ENCODE results near the gene ETV3. TPM values are rescaled to one million over a fixed set of nuclear protein-coding genes. Genes with fewer than 3 reads are reported as not detected.

ETV3 gene
- total and polyA plus RNA-seq, 2 donors (not counting 1 experiment from before 2014, with no cell fraction given) = 9.9 to 11.4 TPM

DNA sequence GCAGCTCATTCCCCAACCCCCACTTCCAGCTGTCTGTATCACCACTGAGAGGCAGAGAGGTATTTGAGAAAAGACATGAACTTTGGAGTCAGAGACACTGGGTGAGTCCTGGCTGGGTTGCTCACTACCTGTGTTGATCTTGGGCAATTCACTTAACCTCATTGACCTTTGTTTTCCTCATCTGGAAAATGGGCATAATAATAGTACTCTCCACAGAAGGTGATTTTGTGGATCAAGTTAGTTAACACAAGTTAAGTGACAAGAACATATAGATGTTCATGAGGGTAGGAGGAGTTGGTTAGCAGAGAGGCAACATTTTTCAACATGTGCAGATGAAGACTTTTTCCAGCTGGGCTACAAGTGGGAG, 21.5 kb downstream of the ETV3 start:
- no peaks in the 10 kb centered on the region for H3K79me2 ChIP-seq (ENCODE audit: control insufficient read depth, insufficient read depth, low read length)

DNA sequence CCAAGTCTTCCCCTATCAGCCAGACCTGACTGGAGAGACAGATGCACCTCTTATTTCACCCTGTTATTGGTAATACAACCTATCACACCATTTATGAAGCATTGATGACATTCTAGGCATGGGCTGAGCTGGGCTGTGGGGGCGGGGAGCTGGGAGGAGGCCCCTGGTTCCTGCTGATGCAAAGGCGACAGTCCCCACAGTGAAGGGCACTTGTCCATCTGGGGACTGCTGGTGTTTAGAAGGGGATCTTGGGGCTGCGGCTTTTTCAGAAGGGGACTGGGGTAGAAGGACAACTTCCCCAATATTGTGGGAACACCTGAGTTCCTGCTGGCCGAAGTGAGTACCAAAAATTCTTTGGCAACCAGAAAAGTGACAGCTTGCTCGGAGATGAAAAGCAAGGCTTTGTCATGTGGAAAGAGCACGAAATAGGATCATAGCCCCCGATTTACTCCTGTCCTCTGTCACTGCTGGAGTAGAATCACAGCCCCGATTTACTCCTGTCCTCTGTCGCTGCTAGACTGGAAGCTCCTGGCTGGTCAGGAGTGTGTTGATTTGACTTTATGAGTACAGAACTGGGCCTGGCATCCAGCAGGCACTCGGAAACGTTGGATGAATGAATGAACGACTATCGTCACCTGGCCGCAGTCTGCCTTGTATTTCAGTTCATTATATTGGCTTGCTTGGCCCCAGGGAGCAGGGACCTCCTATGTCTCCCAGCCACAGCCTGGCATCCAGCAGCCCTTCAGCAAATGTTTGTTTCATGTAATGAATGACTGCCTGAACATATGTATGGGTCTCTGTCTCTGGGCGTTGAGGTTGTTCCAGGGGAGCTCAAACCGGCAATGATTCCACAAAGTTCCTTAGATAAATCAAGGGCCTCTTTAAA, 22.1 kb downstream of the ETV3 start:
- Histone ChIP-seq H3K4me2 (ENCODE audit: extremely low read depth, insufficient read depth, low read length) (no peak overlapping the region), H3K9ac (ENCODE audit: insufficient read depth, low read length) (no peak overlapping the region), H3K4me1 (ENCODE audit: control insufficient read depth, extremely low read depth, insufficient read depth, low read length) (no peaks in the 10 kb centered on the region), H3K36me3 (ENCODE audit: control insufficient read depth, insufficient read depth, low read length) (no peaks in the 10 kb centered on the region), H4K20me1 (ENCODE audit: control insufficient read depth, extremely low read depth, insufficient read depth, low read length) (no peaks in the 10 kb centered on the region), H3K27ac (ENCODE audit: insufficient read depth, low read length) (no peak overlapping the region), H3K4me3 (replicated peaks in 1 of 4; ENCODE audit: control extremely low read depth in 1 of 4, insufficient read depth in 1 of 4, low read depth in 3 of 4, low read length in 4 of 4) (no peak overlapping the region), H3K27me3 (ENCODE audit: control insufficient read depth, insufficient read depth, low read length) (peaks cover 27% of the 10 kb centered on the region), H2AFZ (ENCODE audit: low read length) (no peak overlapping the region), H3K9me3 (ENCODE audit: control insufficient read depth, insufficient read depth, low read depth, low read length) (no peaks in the 10 kb centered on the region), H3K79me2 (ENCODE audit: control insufficient read depth, insufficient read depth, low read length) (no peaks in the 10 kb centered on the region)
- DNase-seq (ENCODE audit: low read depth in 2 of 2) = no peak
- no peak for TF ChIP-seq EZH2 (IDR thresholded peaks at IDR 0.05; ENCODE audit: low read length, missing control alignments)
- TF ChIP-seq, protein P1, sequence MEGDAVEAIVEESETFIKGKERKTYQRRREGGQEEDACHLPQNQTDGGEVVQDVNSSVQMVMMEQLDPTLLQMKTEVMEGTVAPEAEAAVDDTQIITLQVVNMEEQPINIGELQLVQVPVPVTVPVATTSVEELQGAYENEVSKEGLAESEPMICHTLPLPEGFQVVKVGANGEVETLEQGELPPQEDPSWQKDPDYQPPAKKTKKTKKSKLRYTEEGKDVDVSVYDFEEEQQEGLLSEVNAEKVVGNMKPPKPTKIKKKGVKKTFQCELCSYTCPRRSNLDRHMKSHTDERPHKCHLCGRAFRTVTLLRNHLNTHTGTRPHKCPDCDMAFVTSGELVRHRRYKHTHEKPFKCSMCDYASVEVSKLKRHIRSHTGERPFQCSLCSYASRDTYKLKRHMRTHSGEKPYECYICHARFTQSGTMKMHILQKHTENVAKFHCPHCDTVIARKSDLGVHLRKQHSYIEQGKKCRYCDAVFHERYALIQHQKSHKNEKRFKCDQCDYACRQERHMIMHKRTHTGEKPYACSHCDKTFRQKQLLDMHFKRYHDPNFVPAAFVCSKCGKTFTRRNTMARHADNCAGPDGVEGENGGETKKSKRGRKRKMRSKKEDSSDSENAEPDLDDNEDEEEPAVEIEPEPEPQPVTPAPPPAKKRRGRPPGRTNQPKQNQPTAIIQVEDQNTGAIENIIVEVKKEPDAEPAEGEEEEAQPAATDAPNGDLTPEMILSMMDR (conservative IDR thresholded peaks at IDR 0.05 in 1 of 2, IDR thresholded peaks at IDR 0.05 in 1 of 2; ENCODE audit: low read depth in 1 of 2, low read length in 2 of 2) = no peak

More for the DNA sequence above, 21.5 kb downstream of the ETV3 start:
- H3K4me1 ChIP-seq (ENCODE audit: control insufficient read depth, extremely low read depth, insufficient read depth, low read length) = no peaks in the 10 kb centered on the region
- H4K20me1 ChIP-seq (ENCODE audit: control insufficient read depth, extremely low read depth, insufficient read depth, low read length) = no peaks in the 10 kb centered on the region
- TF ChIP-seq EZH2 (IDR thresholded peaks at IDR 0.05; ENCODE audit: low read length, missing control alignments) = no peak
- TF ChIP-seq, protein P1 (conservative IDR thresholded peaks at IDR 0.05 in 1 of 2, IDR thresholded peaks at IDR 0.05 in 1 of 2; ENCODE audit: low read depth in 1 of 2, low read length in 2 of 2) = no peak
- no peak overlapping the region for H2AFZ ChIP-seq (ENCODE audit: low read length)
- H3K36me3 ChIP-seq (ENCODE audit: control insufficient read depth, insufficient read depth, low read length) = no peaks in the 10 kb centered on the region
- H3K4me2 ChIP-seq (ENCODE audit: extremely low read depth, insufficient read depth, low read length) = no peak overlapping the region
- peaks cover 21% of the 10 kb centered on the region for H3K27me3 ChIP-seq (ENCODE audit: control insufficient read depth, insufficient read depth, low read length)
- H3K27ac ChIP-seq (ENCODE audit: insufficient read depth, low read length) = no peak overlapping the region
- H3K9me3 ChIP-seq (ENCODE audit: control insufficient read depth, insufficient read depth, low read depth, low read length) = no peaks in the 10 kb centered on the region
- no peak overlapping the region for H3K4me3 ChIP-seq (replicated peaks in 1 of 4; ENCODE audit: control extremely low read depth in 1 of 4, insufficient read depth in 1 of 4, low read depth in 3 of 4, low read length in 4 of 4)
- H3K9ac ChIP-seq (ENCODE audit: insufficient read depth, low read length) = no peak overlapping the region
- no peak for DNase-seq (ENCODE audit: low read depth in 2 of 2)

DNA sequence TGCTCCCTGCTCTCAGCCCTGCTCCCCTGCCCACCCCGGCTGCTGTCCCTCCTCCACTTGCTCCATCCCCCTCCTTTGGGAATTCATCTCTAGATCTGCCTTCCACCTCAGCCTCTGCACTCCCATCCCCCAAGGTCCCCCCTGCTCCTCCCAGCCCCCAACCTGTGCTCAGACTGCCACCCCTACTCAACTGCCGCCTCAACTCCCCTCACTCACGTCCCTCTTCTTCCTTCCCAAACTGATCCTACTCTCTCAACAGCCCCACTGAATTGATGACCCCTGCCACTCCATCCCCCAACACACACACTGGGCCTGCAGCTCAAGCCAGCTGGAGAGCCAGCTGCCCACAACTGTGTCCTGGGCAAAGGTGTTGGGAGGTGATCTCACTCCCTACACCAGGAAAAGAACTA, 22.8 kb downstream of the ETV3 start:
- no peaks in the 10 kb centered on the region for H3K4me1 ChIP-seq (ENCODE audit: control insufficient read depth, extremely low read depth, insufficient read depth, low read length)
- no peak overlapping the region for H2AFZ ChIP-seq (ENCODE audit: low read length)
- no peak overlapping the region for H3K4me3 ChIP-seq (replicated peaks in 1 of 4; ENCODE audit: control extremely low read depth in 1 of 4, insufficient read depth in 1 of 4, low read depth in 3 of 4, low read length in 4 of 4)
- H3K36me3 ChIP-seq (ENCODE audit: control insufficient read depth, insufficient read depth, low read length) = no peaks in the 10 kb centered on the region
- no peaks in the 10 kb centered on the region for H3K79me2 ChIP-seq (ENCODE audit: control insufficient read depth, insufficient read depth, low read length)
- no peak for DNase-seq (ENCODE audit: low read depth in 2 of 2)
- H3K27me3 ChIP-seq (ENCODE audit: control insufficient read depth, insufficient read depth, low read length) = peaks cover 30% of the 10 kb centered on the region
- no peaks in the 10 kb centered on the region for H3K9me3 ChIP-seq (ENCODE audit: control insufficient read depth, insufficient read depth, low read depth, low read length)
- H3K27ac ChIP-seq (ENCODE audit: insufficient read depth, low read length) = no peak overlapping the region
- H4K20me1 ChIP-seq (ENCODE audit: control insufficient read depth, extremely low read depth, insufficient read depth, low read length) = no peaks in the 10 kb centered on the region
- no peak overlapping the region for H3K4me2 ChIP-seq (ENCODE audit: extremely low read depth, insufficient read depth, low read length)
- TF ChIP-seq, protein P1 (conservative IDR thresholded peaks at IDR 0.05 in 1 of 2, IDR thresholded peaks at IDR 0.05 in 1 of 2; ENCODE audit: low read depth in 1 of 2, low read length in 2 of 2) = no peak
- H3K9ac ChIP-seq (ENCODE audit: insufficient read depth, low read length) = no peak overlapping the region
